Hepatocyte (in vitro differentiated cells): ENCODE data around the gene SLC9A4. TPM values are rescaled to one million over a fixed set of nuclear protein-coding genes. Genes with fewer than 3 reads are reported as not detected.
A peak's percentile ranks its signal among the peaks of the same experiment; 100 is the strongest.

Experiments used
- DNase-seq: peaks from one replicate; pipeline ENCODE4 v3.0.0-alpha.2; 2016; ENCODE audit warnings: low spot score
- H2AFZ ChIP-seq: fragments of 200-600 bp; sonication (generic); 2 replicates; pipeline ENCODE4 v1.6.0; 2016; ENCODE audit warnings: antibody characterized with exemption, mild to moderate bottlenecking
- H3K27ac ChIP-seq: fragments of 200-600 bp; sonication (generic); 2 replicates; pipeline ENCODE4 v1.5.1; 2016; ENCODE audit warnings: mild to moderate bottlenecking
- H3K27me3 ChIP-seq: fragments of 200-600 bp; sonication (generic); 2 replicates; pipeline ENCODE4 v1.6.1; 2016
- H3K36me3 ChIP-seq: fragments of 200-600 bp; sonication (generic); replicated peaks from 2 replicates; pipeline ENCODE4 v1.5.1; 2016; ENCODE audit warnings: low read depth; ENCODE audit not compliant: insufficient read depth
- H3K4me1 ChIP-seq: fragments of 200-600 bp; sonication (generic); 2 replicates; pipeline ENCODE4 v1.5.1; 2016; ENCODE audit warnings: mild to moderate bottlenecking, moderate library complexity; ENCODE audit not compliant: insufficient read depth
- H3K4me2 ChIP-seq: fragments of 200-600 bp; sonication (generic); 2 replicates; pipeline ENCODE4 v1.6.0; 2016
- H3K4me3 ChIP-seq: fragments of 200-600 bp; sonication (generic); 2 replicates; pipeline ENCODE4 v1.5.1; 2016; ENCODE audit warnings: mild to moderate bottlenecking
- H3K79me2 ChIP-seq: fragments of 200-600 bp; sonication (generic); 2 replicates; pipeline ENCODE4 v1.6.0; 2017; ENCODE audit warnings: mild to moderate bottlenecking
- H3K9me2 ChIP-seq: fragments of 200-600 bp; sonication (generic); replicated peaks from 2 replicates; pipeline ENCODE4 v1.6.0; 2017; ENCODE audit warnings: mild to moderate bottlenecking; ENCODE audit not compliant: insufficient read depth
- H3K9me3 ChIP-seq: fragments of 200-600 bp; sonication (generic); 2 replicates; pipeline ENCODE4 v1.5.1; 2016; ENCODE audit warnings: low read depth, mild to moderate bottlenecking
- H4K20me1 ChIP-seq: fragments of 200-600 bp; sonication (generic); 2 replicates; pipeline ENCODE4 v1.6.0; 2016; ENCODE audit warnings: mild to moderate bottlenecking; ENCODE audit not compliant: insufficient read depth, poor library complexity, severe bottlenecking
- CTCF ChIP-seq: fragments of 200-600 bp; sonication (generic); IDR thresholded peaks from 2 replicates; pipeline ENCODE4 v1.5.1; 2016; ENCODE audit warnings: antibody characterized with exemption, mild to moderate bottlenecking; ENCODE audit not compliant: poor library complexity
- EZH2 ChIP-seq: fragments of 200-600 bp; sonication (generic); IDR thresholded peaks from 2 replicates; pipeline ENCODE4 v1.6.1; 2016; ENCODE audit warnings: antibody characterized with exemption, mild to moderate bottlenecking, borderline replicate concordance
- EZH2phosphoT487 ChIP-seq: fragments of 200-600 bp; sonication (generic); IDR thresholded peaks from one replicate; pipeline ENCODE4 v1.6.1; 2018; ENCODE audit warnings: antibody characterized with exemption, mild to moderate bottlenecking, low read depth, moderate library complexity; ENCODE audit not compliant: unreplicated experiment, severe bottlenecking
- WGBS: methylation state at CpG from one replicate; pipeline ENCODE4 v1.1.6; 2016; ENCODE audit warnings: low lambda C conversion rate; ENCODE audit errors: missing lambda C conversion rate; 5-methylcytosine and 5-hydroxymethylcytosine counted together
- polyA plus RNA-seq: library from polyadenylated mRNA; unstranded; fragments of >200 nt; fragmentation: Nextera tagmentation; extraction: Ambion mirVana; gene quantifications from 2 replicates; pipeline ENCODE4 v1.2.1, GENCODE V29; 2016
- total RNA-seq: library from RNA; depleted of rRNA; stranded (reverse); fragments of >200 nt; gene quantifications from 2 replicates; pipeline ENCODE4 v1.2.3, GENCODE V29; 2014

The SLC9A4 gene
- 0.80 and 1.8 TPM in 2 replicates for total RNA-seq
- polyA plus RNA-seq = 1.0 and 1.6 TPM in 2 replicates

- Histone ChIP-seq H4K20me1 (no peaks in the 10 kb centered on the region), H3K36me3 (no peaks in the 10 kb centered on the region), H3K4me3 (no peak within 1 kb of the TSS), H3K79me2 (no peaks in the 10 kb centered on the region), H3K4me2 (no peak within 1 kb of the TSS), H3K4me1 (no peaks in the 10 kb centered on the region), H3K9me3 (no peaks in the 10 kb centered on the region), H3K9me2 (no peaks in the 10 kb centered on the region), H3K27ac (no peak within 1 kb of the TSS), H2AFZ (no peak within 1 kb of the TSS), H3K27me3 (no peaks in the 10 kb centered on the region)
- peak; percentile 84 for TF ChIP-seq CTCF
- TF ChIP-seq EZH2phosphoT487 = no peak
- peak; percentile 63 for DNase-seq
- 10% methylated on average over 3 of the region's 3 CpGs for WGBS
Measured at GRCh38 chr2:102473020-102473419, at the start of gene SLC9A4. TSS of gene SLC9A4 (plus strand) at chr2:102473226. CDS start at chr2:102473760, 534 bp downstream.

- no peaks in the 10 kb centered on the region for H4K20me1 ChIP-seq
- no peaks in the 10 kb centered on the region for H3K4me1 ChIP-seq
- no peaks in the 10 kb centered on the region for H3K9me2 ChIP-seq
- no peak overlapping the region for H2AFZ ChIP-seq
- H3K36me3 ChIP-seq = no peaks in the 10 kb centered on the region
- H3K9me3 ChIP-seq = no peaks in the 10 kb centered on the region
- H3K79me2 ChIP-seq = no peaks in the 10 kb centered on the region
- H3K27me3 ChIP-seq = peaks cover 13% of the 10 kb centered on the region
- no peak overlapping the region for H3K27ac ChIP-seq
- no peak overlapping the region for H3K4me3 ChIP-seq
- no peak overlapping the region for H3K4me2 ChIP-seq
- no peak for DNase-seq
- no peak for TF ChIP-seq CTCF
- TF ChIP-seq EZH2phosphoT487 = no peak
- TF ChIP-seq EZH2 = no peak
- WGBS = 77% methylated on average over 2 of the region's 2 CpGs
Measured at GRCh38 chr2:102423368-102423767, 49.7 kb upstream of the SLC9A4 start.

- 78% methylated on average over 3 of the region's 3 CpGs for WGBS
- no peaks in the 10 kb centered on the region for H3K4me1 ChIP-seq
- peaks cover 5% of the 10 kb centered on the region for H3K27me3 ChIP-seq
- no peaks in the 10 kb centered on the region for H4K20me1 ChIP-seq
- TF ChIP-seq CTCF = no peak
- no peak for TF ChIP-seq EZH2
- no peak for TF ChIP-seq EZH2phosphoT487
- H3K4me3 ChIP-seq = no peak overlapping the region
- H3K36me3 ChIP-seq = no peaks in the 10 kb centered on the region
- H3K9me2 ChIP-seq = no peaks in the 10 kb centered on the region
- no peaks in the 10 kb centered on the region for H3K79me2 ChIP-seq
- no peak overlapping the region for H3K4me2 ChIP-seq
- no peak for DNase-seq
- no peak overlapping the region for H3K27ac ChIP-seq
- no peaks in the 10 kb centered on the region for H3K9me3 ChIP-seq
- H2AFZ ChIP-seq = no peak overlapping the region
Measured at GRCh38 chr2:102424754-102425153, 48.3 kb upstream of the SLC9A4 start.
